NCI-H82 treated with DMSO at 0.1 percent for 48 hours (cell line): ENCODE results near the gene GNA12.

Experiments used
- DNase-seq: peaks from one replicate; lab custom pipeline; 2025; ENCODE audit not compliant: unreplicated experiment; lab: John Stamatoyannopoulos, UW

GNA12 gene

GRCh38 chr7:2819161-2819953 lies 24.8 kb downstream of the GNA12 start:
- no peak for DNase-seq

GRCh38 chr7:2818653-2819052 lies 25.5 kb downstream of the GNA12 start:
- no peak for DNase-seq

GRCh38 chr7:2818121-2818520 lies 26.0 kb downstream of the GNA12 start:
- DNase-seq: no peak

GRCh38 chr7:2817456-2817855 lies 26.7 kb downstream of the GNA12 start:
- no peak for DNase-seq

GRCh38 chr7:2815875-2816245 lies 28.2 kb downstream of the GNA12 start:
- DNase-seq: no peak

- DNase-seq: no peak
Observed at GRCh38 chr7:2814946-2815874, 28.9 kb downstream of the GNA12 start.

GRCh38 chr7:2814186-2814945 lies 29.7 kb downstream of the GNA12 start:
- DNase-seq: no peak

GRCh38 chr7:2813350-2814185 lies 30.5 kb downstream of the GNA12 start:
- DNase-seq: no peak

GRCh38 chr7:2812831-2813230 lies 31.3 kb downstream of the GNA12 start:
- DNase-seq: no peak

- no peak for DNase-seq
Observed at GRCh38 chr7:2812114-2812487, 32.0 kb downstream of the GNA12 start.

- no peak for DNase-seq
Observed at GRCh38 chr7:2811476-2812113, 32.5 kb downstream of the GNA12 start.

- DNase-seq: no peak
Observed at GRCh38 chr7:2810682-2811415, 33.3 kb downstream of the GNA12 start.

GRCh38 chr7:2809903-2810625 lies 34.0 kb downstream of the GNA12 start:
- DNase-seq: no peak

GRCh38 chr7:2808891-2809665 lies 35.0 kb downstream of the GNA12 start:
- DNase-seq: no peak

GRCh38 chr7:2807845-2808772 lies 36.0 kb downstream of the GNA12 start:
- no peak for DNase-seq

GRCh38 chr7:2807460-2807844 lies 36.7 kb downstream of the GNA12 start:
- no peak for DNase-seq

GRCh38 chr7:2806571-2806970 lies 37.5 kb downstream of the GNA12 start:
- DNase-seq: no peak
